K562 (cell line): ENCODE measurements around the gene CASKIN1. TPM values are rescaled to one million over a fixed set of nuclear protein-coding genes. Genes with fewer than 3 reads are reported as not detected.
A peak's percentile ranks its signal among the peaks of the same experiment; 100 is the strongest.

Experiments
- ATAC-seq: fragments of 200-7000 bp; cut with Tn5 transposase; 3 replicates; pipeline ENCODE4 v1.9.1; 2020; ENCODE audit warnings: moderate library complexity
- BruUV-seq: library from RNA; stranded (reverse); fragments of 400-500 nt; replicated peaks from 2 replicates; lab custom pipeline; 2021; lab: Mats Ljungman, UMichigan
- CTCF ChIA-PET: fragments of 300-600 bp; formaldehyde crosslinking; extraction: SDS; loops from one replicate; lab custom pipeline; 2021; ENCODE audit warnings: low intra/inter-chr PET ratio; lab: Yijun Ruan, JAX
- POLR2A ChIA-PET: fragments of 300-600, 350-650 bp; sonication (Branson Sonifier 250); formaldehyde crosslinking; extraction: SDS; loops from one replicate; lab custom pipeline; 2021; ENCODE audit warnings: antibody characterized with exemption, inconsistent platforms; lab: Yijun Ruan, JAX
- DNase-seq, 4 experiments: peaks; one replicate each; pipeline versions ENCODE4 v3.0.0 to v3.0.0-alpha.2; 2011 to 2018; ENCODE audit warnings: low spot score in 3 of 4, mixed read lengths in 3 of 4; ENCODE audit errors: extremely low read depth in 1 of 4
- FAIRE-seq: peaks from 2 replicates; lab custom pipeline; 2011; peaks lifted over from hg19 to GRCh38; lab: Jason Lieb, UNC
- H2AFZ ChIP-seq: 2 replicates; pipeline ENCODE4 v1.6.0; 2011; ENCODE audit warnings: low read depth, low read length, control low read depth, inconsistent platforms
- H3K27ac ChIP-seq: fragments of 200-600 bp; 3 replicates; pipeline ENCODE4 v1.8.0; 2011; ENCODE audit warnings: low read depth, mild to moderate bottlenecking, control low read depth, inconsistent platforms, low read length, moderate library complexity, mixed read lengths; ENCODE audit errors: extremely low read depth
- H3K27me3 ChIP-seq, 2 experiments: fragments of 300-600 bp in 1 of 2; 2 replicates in 1 of 2; 3 replicates in 1 of 2; pipeline versions ENCODE4 v1.6.0 to v1.8.0; 2011; ENCODE audit warnings: inconsistent platforms in 2 of 2, low read length in 2 of 2, mild to moderate bottlenecking in 1 of 2, mixed read lengths in 1 of 2, moderate library complexity in 1 of 2; ENCODE audit not compliant: control insufficient read depth in 2 of 2, insufficient read depth in 2 of 2
- H3K36me3 ChIP-seq: fragments of 300-600 bp; 3 replicates; pipeline ENCODE4 v1.8.0; 2011; ENCODE audit warnings: mild to moderate bottlenecking, low read length, inconsistent platforms; ENCODE audit not compliant: control insufficient read depth, insufficient read depth
- H3K4me1 ChIP-seq, 2 experiments: fragments of 200-600 bp in 1 of 2; replicated peaks in 1 of 2; 2 replicates in 1 of 2; 3 replicates in 1 of 2; pipeline versions ENCODE4 v1.5.1 to v1.8.0; 2011; ENCODE audit warnings: inconsistent platforms in 2 of 2, low read length in 2 of 2, mild to moderate bottlenecking in 1 of 2, mixed read lengths in 1 of 2, moderate library complexity in 1 of 2; ENCODE audit not compliant: control insufficient read depth in 2 of 2, insufficient read depth in 2 of 2
- H3K4me2 ChIP-seq: 2 replicates; pipeline ENCODE4 v1.6.1; 2011; ENCODE audit warnings: low read length, control low read depth, inconsistent platforms, mixed read lengths; ENCODE audit not compliant: insufficient read depth
- H3K4me3 ChIP-seq: fragments of 200-600 bp; sonication (generic), shearing (Covaris generic); 2 replicates; pipeline ENCODE4 v1.5.1; 2016; ENCODE audit warnings: control low read depth, inconsistent platforms
- H3K79me2 ChIP-seq: fragments of 200-600 bp; 3 replicates; pipeline ENCODE4 v1.8.0; 2011; ENCODE audit warnings: low read length, inconsistent platforms; ENCODE audit not compliant: control insufficient read depth, insufficient read depth
- H3K9ac ChIP-seq, 2 experiments: 2 replicates each; pipeline versions ENCODE4 v1.6.0 to v1.6.1; 2011; ENCODE audit warnings: low read depth in 2 of 2, low read length in 2 of 2, control low read depth in 1 of 2, inconsistent platforms in 1 of 2, mild to moderate bottlenecking in 1 of 2, mixed read lengths in 1 of 2; ENCODE audit not compliant: insufficient read depth in 1 of 2
- H3K9me1 ChIP-seq: one replicate; pipeline ENCODE4 v1.6.0; 2011; ENCODE audit warnings: inconsistent platforms, mild to moderate bottlenecking, low read length, moderate library complexity; ENCODE audit not compliant: control insufficient read depth, insufficient read depth
- H3K9me3 ChIP-seq: replicated peaks from 2 replicates; pipeline ENCODE4 v1.5.1; 2011; ENCODE audit warnings: low read depth, low read length, inconsistent platforms; ENCODE audit not compliant: control insufficient read depth, insufficient read depth
- H4K20me1 ChIP-seq: replicated peaks from 2 replicates; pipeline ENCODE4 v1.6.1; 2011; ENCODE audit warnings: low read length, inconsistent platforms, mixed read lengths; ENCODE audit not compliant: control insufficient read depth, insufficient read depth
- POLR2G ChIP-seq: fragments of 200-400 bp; formaldehyde crosslinking; IDR thresholded peaks from 2 replicates; pipeline ENCODE4 v1.6.1; 2017; ENCODE audit warnings: low read depth, mild to moderate bottlenecking, antibody characterized with exemption, low read length, moderate library complexity
- ZKSCAN8 ChIP-seq: fragments of 200-800 bp; sonication (Bioruptor generic); IDR thresholded peaks from 2 replicates; pipeline ENCODE4 v1.6.1; 2016; ENCODE audit warnings: missing genetic modification characterization, missing compliant biosample characterization
- whole genome bisulfite sequencing: fragments of 100-300 bp; shearing (Covaris generic); methylation state at CpG from one replicate; pipeline ENCODE4 v1.1.6; 2016; ENCODE audit warnings: low coverage, mixed read lengths; ENCODE audit not compliant: insufficient coverage; ENCODE audit errors: missing lambda C conversion rate; 5-methylcytosine and 5-hydroxymethylcytosine counted together
- in situ Hi-C: fragments of 300-500 bp; cut with MboI; formaldehyde crosslinking; loops from 4 replicates; pipeline ENCODE4 v1.15.0; 2018; ENCODE audit warnings: inconsistent platforms, mixed read lengths
- intact Hi-C: fragments of 100-400 bp; cut with micrococcal nuclease; formaldehyde crosslinking; loops from 2 replicates; pipeline ENCODE4 v1.14.2; 2022
- polyA plus RNA-seq, 8 experiments: library from polyadenylated mRNA; depleted of rRNA in 4 of 8; stranded (reverse) in 5 of 8; unstranded in 3 of 8; fragments of >200 nt; fragmentation: Nextera tagmentation in 2 of 8; fragmentation: Illumina TruSeq in 1 of 8; extraction: Ambion mirVana in 2 of 8; extraction: Trizol in 1 of 8; gene quantifications; 2 replicates each; pipeline versions ENCODE4 v1.2.1 to v1.2.3, GENCODE V29; 2011 to 2014; ENCODE audit warnings: inconsistent platforms in 1 of 8, missing spikeins in 1 of 8
- total RNA-seq, 7 experiments: library from RNA; depleted of rRNA in 6 of 7; stranded (reverse); fragments of >200 nt in 6 of 7; fragmentation: Illumina TruSeq in 2 of 7; extraction: Trizol in 2 of 7; gene quantifications; 2 replicates each; pipeline versions ENCODE4 v1.2.1 to v1.2.3, GENCODE V29; 2011 to 2021; ENCODE audit warnings: low replicate concordance in 1 of 7
- TF ChIP-seq, protein P1 (sequence below): fragments of 250-450 bp; sonication (Bioruptor Pico); IDR thresholded peaks from 2 replicates; pipeline ENCODE4 v1.9.0; 2021; ENCODE audit warnings: mild to moderate bottlenecking, inconsistent platforms

The CASKIN1 gene
- total and polyA plus RNA-seq, 9 of the 15 experiments (the other 6 are each of a cell fraction or from before 2014, with no cell fraction given), result 0.15 to 4.5 (median 1.5) TPM; not detected in 2

DNA sequence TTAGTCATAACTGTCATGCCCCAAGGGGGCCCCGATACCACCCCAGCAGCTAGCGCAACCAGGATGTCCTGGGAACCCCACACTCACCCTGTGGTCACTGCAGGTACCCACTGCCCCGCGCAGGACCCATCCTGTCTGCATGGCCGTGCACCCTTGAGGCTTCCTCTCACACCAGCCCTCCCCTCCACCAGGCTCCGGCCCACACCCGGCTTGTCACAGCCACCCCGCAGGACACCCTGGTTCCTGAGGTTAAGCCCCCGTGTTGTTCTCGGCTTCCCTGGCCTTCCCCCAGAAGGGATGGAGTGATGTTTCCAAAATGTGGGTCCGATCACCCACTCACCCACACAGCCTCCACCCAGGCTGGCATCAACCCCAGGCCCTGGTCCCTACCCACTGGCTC, 47.4 kb upstream of the CASKIN1 start:
- no peak overlapping the region for H3K4me2 ChIP-seq
- no peaks in the 10 kb centered on the region for H4K20me1 ChIP-seq
- H3K27me3 ChIP-seq, result no peaks in the 10 kb centered on the region
- peaks cover 0 to 40% of the 10 kb centered on the region in 2 experiments; a peak in 2 of 5 replicates for H3K4me1 ChIP-seq
- intact Hi-C loops, result no loop called here
- no peak overlapping the region for H3K27ac ChIP-seq
- 98% methylated on average over 10 of the region's 11 CpGs for WGBS
- no peaks in the 10 kb centered on the region for H3K9me1 ChIP-seq
- CTCF ChIA-PET, result no interaction called here
- DNase-seq (no peak), ATAC-seq (no peak), FAIRE-seq (no peak)
- TF ChIP-seq POLR2G (0 out of 2 replicates have a peak, but pooled peaks have one; percentile 19), ZKSCAN8 (CRISPR knock-in tag) (no peak)
- TF ChIP-seq, protein P1, sequence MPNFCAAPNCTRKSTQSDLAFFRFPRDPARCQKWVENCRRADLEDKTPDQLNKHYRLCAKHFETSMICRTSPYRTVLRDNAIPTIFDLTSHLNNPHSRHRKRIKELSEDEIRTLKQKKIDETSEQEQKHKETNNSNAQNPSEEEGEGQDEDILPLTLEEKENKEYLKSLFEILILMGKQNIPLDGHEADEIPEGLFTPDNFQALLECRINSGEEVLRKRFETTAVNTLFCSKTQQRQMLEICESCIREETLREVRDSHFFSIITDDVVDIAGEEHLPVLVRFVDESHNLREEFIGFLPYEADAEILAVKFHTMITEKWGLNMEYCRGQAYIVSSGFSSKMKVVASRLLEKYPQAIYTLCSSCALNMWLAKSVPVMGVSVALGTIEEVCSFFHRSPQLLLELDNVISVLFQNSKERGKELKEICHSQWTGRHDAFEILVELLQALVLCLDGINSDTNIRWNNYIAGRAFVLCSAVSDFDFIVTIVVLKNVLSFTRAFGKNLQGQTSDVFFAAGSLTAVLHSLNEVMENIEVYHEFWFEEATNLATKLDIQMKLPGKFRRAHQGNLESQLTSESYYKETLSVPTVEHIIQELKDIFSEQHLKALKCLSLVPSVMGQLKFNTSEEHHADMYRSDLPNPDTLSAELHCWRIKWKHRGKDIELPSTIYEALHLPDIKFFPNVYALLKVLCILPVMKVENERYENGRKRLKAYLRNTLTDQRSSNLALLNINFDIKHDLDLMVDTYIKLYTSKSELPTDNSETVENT, result no peak
- in situ Hi-C loops, result no loop called here
- no peak overlapping the region; a peak in 1 of 4 replicates for H3K9ac ChIP-seq
- BruUV-seq, result no TSS peak
- H3K79me2 ChIP-seq, result peaks cover 22% of the 10 kb centered on the region
- POLR2A ChIA-PET, result interaction anchor here (0.6 to 3.2 kb wide), 2 partner anchors 12 to 29 kb away, joined by 5 to 19 read pairs; partner anchors contain the start of gene PGP
- H2AFZ ChIP-seq, result no peak overlapping the region
- H3K4me3 ChIP-seq, result no peak overlapping the region
- H3K36me3 ChIP-seq, result peaks cover 74% of the 10 kb centered on the region; the same call in 2 of the 3 replicates
- no peaks in the 10 kb centered on the region for H3K9me3 ChIP-seq
